Measurements from ENCODE around the gene LRRC49. TPM values are rescaled to one million over a fixed set of nuclear protein-coding genes. Genes with fewer than 3 reads are reported as not detected.

Gene LRRC49
- 1.2 TPM in 2 replicates for polyA plus RNA-seq (2013)

GRCh38 chr15:70892002-70892911 lies at the start of gene LRRC49, which contains the start of gene THAP10:
TSS of gene LRRC49 (plus strand) at chr15:70892826. CDS start at chr15:70892895, 69 bp downstream.
TSS of gene THAP10 (minus strand) at chr15:70892433. CDS start at chr15:70892272, 161 bp downstream.
- no peak within 1 kb of the TSS for H2BK120ac ChIP-seq (ENCODE audit: insufficient read depth, low read length, poor library complexity)
- H3K79me2 ChIP-seq (ENCODE audit: control insufficient read depth, insufficient read depth, low read length, poor library complexity) = no peaks in the 10 kb centered on the region
- no peaks in the 10 kb centered on the region for H3K9me3 ChIP-seq (ENCODE audit: insufficient read depth, low read depth, low read length)
- no peak within 1 kb of the TSS for H2BK12ac ChIP-seq (ENCODE audit: low read length)
- H3K14ac ChIP-seq (ENCODE audit: low read length) = peak within 1 kb of the TSS; percentile 25
- no peaks in the 10 kb centered on the region for H3K36me3 ChIP-seq (ENCODE audit: control insufficient read depth in 1 of 2, insufficient read depth in 2 of 2, low read length in 2 of 2)
- no peak within 1 kb of the TSS for H2BK5ac ChIP-seq (ENCODE audit: low read depth, low read length, poor library complexity)
- H3K4me3 ChIP-seq (ENCODE audit: low read depth, low read length) = peak within 1 kb of the TSS; percentile 87
- peak within 1 kb of the TSS; percentile 84 for H3K9ac ChIP-seq (ENCODE audit: low read length)
- peaks cover 3 to 8% of the 10 kb centered on the region in 2 experiments for H3K4me1 ChIP-seq (ENCODE audit: control insufficient read depth in 1 of 2, insufficient read depth in 2 of 2, low read length in 2 of 2)
- no peak within 1 kb of the TSS for H4K91ac ChIP-seq (ENCODE audit: low read depth, low read length)
- H3K18ac ChIP-seq (ENCODE audit: low read length) = peak within 1 kb of the TSS; percentile 23
- H3K23ac ChIP-seq (ENCODE audit: low read length) = no peak within 1 kb of the TSS
- peak; percentile 63 to 75 for DNase-seq
- peak within 1 kb of the TSS; percentile 41 for H4K12ac ChIP-seq (ENCODE audit: low read depth, low read length)
- no peaks in the 10 kb centered on the region for H3K79me1 ChIP-seq (ENCODE audit: low read length)
- no CpG with 5 or more reads among the region's 61 CpGs for WGBS (ENCODE audit: extremely low coverage, insufficient coverage, insufficient read length)
- no peak within 1 kb of the TSS for H2AK5ac ChIP-seq (ENCODE audit: low read length)
- peak within 1 kb of the TSS; percentile 69 for H4K8ac ChIP-seq (ENCODE audit: low read depth, low read length)
- H2AFZ ChIP-seq (ENCODE audit: insufficient read depth, low read length, poor library complexity) = peak within 1 kb of the TSS; percentile 81
- H3K4me2 ChIP-seq (ENCODE audit: low read length) = peak within 1 kb of the TSS; percentile 94
- no peaks in the 10 kb centered on the region for H3K27me3 ChIP-seq (ENCODE audit: insufficient read depth, low read length)
- H3K27ac ChIP-seq (ENCODE audit: low read depth, low read length) = no peak within 1 kb of the TSS
- H3K4ac ChIP-seq (ENCODE audit: low read depth, low read length) = no peak within 1 kb of the TSS

GRCh38 chr15:70845602-70846360 lies 46.8 kb upstream of the LRRC49 start:
- no peak overlapping the region for H3K14ac ChIP-seq (ENCODE audit: low read length)
- H4K12ac ChIP-seq (ENCODE audit: low read depth, low read length) = no peak overlapping the region
- no peak overlapping the region for H3K4me2 ChIP-seq (ENCODE audit: low read length)
- H3K9me3 ChIP-seq (ENCODE audit: insufficient read depth, low read depth, low read length) = no peaks in the 10 kb centered on the region
- no peak overlapping the region for H3K27ac ChIP-seq (ENCODE audit: low read depth, low read length)
- H4K91ac ChIP-seq (ENCODE audit: low read depth, low read length) = no peak overlapping the region
- H2BK12ac ChIP-seq (ENCODE audit: low read length) = no peak overlapping the region
- H3K79me2 ChIP-seq (ENCODE audit: control insufficient read depth, insufficient read depth, low read length, poor library complexity) = no peaks in the 10 kb centered on the region
- DNase-seq = no peak
- no peak overlapping the region for H3K4me3 ChIP-seq (ENCODE audit: low read depth, low read length)
- no peaks in the 10 kb centered on the region for H3K79me1 ChIP-seq (ENCODE audit: low read length)
- no peak overlapping the region for H2BK5ac ChIP-seq (ENCODE audit: low read depth, low read length, poor library complexity)
- H3K36me3 ChIP-seq (ENCODE audit: control insufficient read depth in 1 of 2, insufficient read depth in 2 of 2, low read length in 2 of 2) = no peaks in the 10 kb centered on the region
- H3K23ac ChIP-seq (ENCODE audit: low read length) = no peak overlapping the region
- no peak overlapping the region for H3K18ac ChIP-seq (ENCODE audit: low read length)
- WGBS (ENCODE audit: extremely low coverage, insufficient coverage, insufficient read length) = no CpG with 5 or more reads among the region's 6 CpGs
- H4K8ac ChIP-seq (ENCODE audit: low read depth, low read length) = no peak overlapping the region
- no peaks in the 10 kb centered on the region for H3K27me3 ChIP-seq (ENCODE audit: insufficient read depth, low read length)
- no peak overlapping the region for H3K9ac ChIP-seq (ENCODE audit: low read length)
- no peak overlapping the region for H2AK5ac ChIP-seq (ENCODE audit: low read length)
- no peak overlapping the region for H2BK120ac ChIP-seq (ENCODE audit: insufficient read depth, low read length, poor library complexity)
- H3K4me1 ChIP-seq (ENCODE audit: control insufficient read depth in 1 of 2, insufficient read depth in 2 of 2, low read length in 2 of 2) = no peaks in the 10 kb centered on the region
- no peak overlapping the region for H3K4ac ChIP-seq (ENCODE audit: low read depth, low read length)
- no peak overlapping the region for H2AFZ ChIP-seq (ENCODE audit: insufficient read depth, low read length, poor library complexity)

- no peak overlapping the region for H3K23ac ChIP-seq (ENCODE audit: low read length)
- H3K79me2 ChIP-seq (ENCODE audit: control insufficient read depth, insufficient read depth, low read length, poor library complexity) = peaks cover 3% of the 10 kb centered on the region
- no peak overlapping the region for H4K12ac ChIP-seq (ENCODE audit: low read depth, low read length)
- no peak overlapping the region for H3K4me2 ChIP-seq (ENCODE audit: low read length)
- no peak overlapping the region for H4K8ac ChIP-seq (ENCODE audit: low read depth, low read length)
- H3K4me3 ChIP-seq (ENCODE audit: low read depth, low read length) = no peak overlapping the region
- H2AFZ ChIP-seq (ENCODE audit: insufficient read depth, low read length, poor library complexity) = no peak overlapping the region
- DNase-seq = no peak
- WGBS (ENCODE audit: extremely low coverage, insufficient coverage, insufficient read length) = no CpG with 5 or more reads among the region's 6 CpGs
- H2BK120ac ChIP-seq (ENCODE audit: insufficient read depth, low read length, poor library complexity) = no peak overlapping the region
- no peak overlapping the region for H4K91ac ChIP-seq (ENCODE audit: low read depth, low read length)
- H3K4me1 ChIP-seq (ENCODE audit: control insufficient read depth in 1 of 2, insufficient read depth in 2 of 2, low read length in 2 of 2) = peaks cover 0 to 12% of the 10 kb centered on the region in 2 experiments
- no peak overlapping the region for H3K4ac ChIP-seq (ENCODE audit: low read depth, low read length)
- no peak overlapping the region for H2BK12ac ChIP-seq (ENCODE audit: low read length)
- no peak overlapping the region for H2BK5ac ChIP-seq (ENCODE audit: low read depth, low read length, poor library complexity)
- H2AK5ac ChIP-seq (ENCODE audit: low read length) = no peak overlapping the region
- H3K9ac ChIP-seq (ENCODE audit: low read length) = no peak overlapping the region
- H3K14ac ChIP-seq (ENCODE audit: low read length) = no peak overlapping the region
- peaks cover 7% of the 10 kb centered on the region for H3K27me3 ChIP-seq (ENCODE audit: insufficient read depth, low read length)
- no peaks in the 10 kb centered on the region for H3K9me3 ChIP-seq (ENCODE audit: insufficient read depth, low read depth, low read length)
- no peak overlapping the region for H3K18ac ChIP-seq (ENCODE audit: low read length)
- no peak overlapping the region for H3K27ac ChIP-seq (ENCODE audit: low read depth, low read length)
- H3K36me3 ChIP-seq (ENCODE audit: control insufficient read depth in 1 of 2, insufficient read depth in 2 of 2, low read length in 2 of 2) = peaks cover 0 to 4% of the 10 kb centered on the region in 2 experiments
- H3K79me1 ChIP-seq (ENCODE audit: low read length) = peaks cover 8% of the 10 kb centered on the region
Observed at GRCh38 chr15:70851889-70852288, 40.7 kb upstream of the LRRC49 start.

- no peak for DNase-seq
- Histone ChIP-seq H3K23ac (ENCODE audit: low read length) (no peak overlapping the region), H3K27ac (ENCODE audit: low read depth, low read length) (no peak overlapping the region), H3K9ac (ENCODE audit: low read length) (no peak overlapping the region), H3K4me2 (ENCODE audit: low read length) (peak overlapping the region; percentile 99), H4K12ac (ENCODE audit: low read depth, low read length) (no peak overlapping the region), H3K9me3 (ENCODE audit: insufficient read depth, low read depth, low read length) (no peaks in the 10 kb centered on the region), H3K79me1 (ENCODE audit: low read length) (peaks cover 8% of the 10 kb centered on the region), H3K36me3 (ENCODE audit: control insufficient read depth in 1 of 2, insufficient read depth in 2 of 2, low read length in 2 of 2) (peaks cover 0 to 4% of the 10 kb centered on the region in 2 experiments), H2BK12ac (ENCODE audit: low read length) (no peak overlapping the region), H2BK120ac (ENCODE audit: insufficient read depth, low read length, poor library complexity) (no peak overlapping the region), H2AFZ (ENCODE audit: insufficient read depth, low read length, poor library complexity) (no peak overlapping the region), H3K4me1 (ENCODE audit: control insufficient read depth in 1 of 2, insufficient read depth in 2 of 2, low read length in 2 of 2) (peaks cover 0 to 12% of the 10 kb centered on the region in 2 experiments), H3K18ac (ENCODE audit: low read length) (no peak overlapping the region), H3K27me3 (ENCODE audit: insufficient read depth, low read length) (peaks cover 7% of the 10 kb centered on the region), H2AK5ac (ENCODE audit: low read length) (no peak overlapping the region), H4K91ac (ENCODE audit: low read depth, low read length) (no peak overlapping the region), H2BK5ac (ENCODE audit: low read depth, low read length, poor library complexity) (no peak overlapping the region), H3K4me3 (ENCODE audit: low read depth, low read length) (no peak overlapping the region), H4K8ac (ENCODE audit: low read depth, low read length) (no peak overlapping the region), H3K14ac (ENCODE audit: low read length) (no peak overlapping the region), H3K79me2 (ENCODE audit: control insufficient read depth, insufficient read depth, low read length, poor library complexity) (peaks cover 3% of the 10 kb centered on the region), H3K4ac (ENCODE audit: low read depth, low read length) (no peak overlapping the region)
- WGBS (ENCODE audit: extremely low coverage, insufficient coverage, insufficient read length) = no CpG with 5 or more reads among the region's 11 CpGs
Observed at GRCh38 chr15:70852501-70853317, 39.9 kb upstream of the LRRC49 start.

Data from trophoblast cell (in vitro differentiated cells and primary cell).